NCI-H524 (cell line): ENCODE measurements around the gene ST8SIA5.

Experiments used
- DNase-seq, 2 experiments: peaks; one replicate each; lab custom pipeline; 2025; lab: John Stamatoyannopoulos, UW

Gene ST8SIA5

GRCh38 chr18:46629361-46629760 is 127.5 kb downstream of the ST8SIA5 start:
- no peak for DNase-seq

GRCh38 chr18:46628206-46628605 is 128.6 kb downstream of the ST8SIA5 start:
- peak; percentile 31 to 73 for DNase-seq

- DNase-seq: peak; percentile 39 to 63
Measured at GRCh38 chr18:46627136-46627535, 129.7 kb downstream of the ST8SIA5 start.

- no peak for DNase-seq
Measured at GRCh38 chr18:46625069-46625468, 131.8 kb downstream of the ST8SIA5 start.

GRCh38 chr18:46624127-46624526 is 132.7 kb downstream of the ST8SIA5 start:
- no peak for DNase-seq

- DNase-seq: peak in 1 of 2 experiments; percentile 15
Measured at GRCh38 chr18:46623541-46623940, 133.3 kb downstream of the ST8SIA5 start.

- peak; percentile 3 to 64 for DNase-seq
Measured at GRCh38 chr18:46622999-46623398, 133.9 kb downstream of the ST8SIA5 start.

GRCh38 chr18:46622451-46622850 is 134.4 kb downstream of the ST8SIA5 start:
- DNase-seq: no peak

- peak in 1 of 2 experiments; percentile 16 for DNase-seq
Measured at GRCh38 chr18:46621871-46622270, 135.0 kb downstream of the ST8SIA5 start.

GRCh38 chr18:46621111-46621766 is 135.6 kb downstream of the ST8SIA5 start:
- no peak for DNase-seq

GRCh38 chr18:46619559-46619958 is 137.3 kb downstream of the ST8SIA5 start:
- DNase-seq: no peak
